Panc1 (cell line): Measurements from ENCODE around the gene FMN2. TPM values are rescaled to one million over a fixed set of nuclear protein-coding genes. Genes with fewer than 3 reads are reported as not detected.

Source experiments
- ATAC-seq: fragments of 200-7000 bp; cut with Tn5 transposase; 2 replicates; pipeline ENCODE4 v1.9.1; 2020; ENCODE audit warnings: mild to moderate bottlenecking, moderate library complexity
- BruUV-seq: library from RNA; stranded (reverse); fragments of 400-500 nt; replicated peaks from 2 replicates; lab custom pipeline; 2021; lab: Mats Ljungman, UMichigan
- CTCF ChIA-PET: fragments of 300-600 bp; sonication (Branson Sonifier 250); formaldehyde crosslinking; loops from one replicate; lab custom pipeline; 2022; ENCODE audit warnings: antibody characterized with exemption; lab: Charles Lee
- POLR2A ChIA-PET: fragments of 300-600 bp; sonication (Branson Sonifier 250); formaldehyde crosslinking; loops from one replicate; lab custom pipeline; 2022; ENCODE audit warnings: antibody characterized with exemption; lab: Charles Lee
- DNase-seq: peaks from one replicate; pipeline ENCODE4 v3.0.0-alpha.2; 2010; ENCODE audit warnings: low read depth, low spot score
- H3K27ac ChIP-seq: 2 replicates; pipeline ENCODE4 v1.5.1; 2011; ENCODE audit warnings: mild to moderate bottlenecking, low read length, inconsistent platforms
- H3K27me3 ChIP-seq: fragments of 200-500 bp; sonication (Bioruptor generic); 2 replicates; pipeline ENCODE4 v1.6.0; 2014; ENCODE audit warnings: low read length, inconsistent platforms; ENCODE audit not compliant: control insufficient read depth, insufficient read depth
- H3K36me3 ChIP-seq: fragments of 200-500 bp; sonication (Bioruptor generic); 2 replicates; pipeline ENCODE4 v1.5.1; 2014; ENCODE audit warnings: inconsistent platforms, mild to moderate bottlenecking, low read length, moderate library complexity; ENCODE audit not compliant: control insufficient read depth, insufficient read depth
- H3K4me1 ChIP-seq: 2 replicates; pipeline ENCODE4 v1.5.1; 2011; ENCODE audit warnings: inconsistent platforms, mild to moderate bottlenecking, low read length, moderate library complexity; ENCODE audit not compliant: control insufficient read depth, insufficient read depth
- H3K4me3 ChIP-seq, 2 experiments: 2 replicates each; pipeline ENCODE4 v1.5.1; 2011 to 2012; ENCODE audit warnings: low read depth in 2 of 2, low read length in 2 of 2, mild to moderate bottlenecking in 2 of 2, inconsistent platforms in 1 of 2, moderate library complexity in 1 of 2
- H3K9me3 ChIP-seq: fragments of 200-500 bp; sonication (Bioruptor generic); 2 replicates; pipeline ENCODE4 v1.5.1; 2014; ENCODE audit warnings: low read depth, mild to moderate bottlenecking, inconsistent platforms, low read length, moderate library complexity; ENCODE audit not compliant: control insufficient read depth, insufficient read depth
- CTCF ChIP-seq: fragments of 450-650 bp; IDR thresholded peaks from 2 replicates; pipeline ENCODE4 v1.5.1; 2017; ENCODE audit warnings: mild to moderate bottlenecking
- POLR2AphosphoS5 ChIP-seq: IDR thresholded peaks from 2 replicates; pipeline ENCODE4 v1.6.1; 2012; ENCODE audit warnings: mild to moderate bottlenecking, low read depth, low read length, moderate library complexity
- REST ChIP-seq, 2 experiments: IDR thresholded peaks; 2 replicates each; pipeline ENCODE4 v1.6.1; 2011 to 2012; ENCODE audit warnings: low read depth in 2 of 2, control low read depth in 1 of 2, low read length in 1 of 2, mild to moderate bottlenecking in 1 of 2, moderate library complexity in 1 of 2; ENCODE audit not compliant: insufficient read depth in 1 of 2
- SIN3A ChIP-seq: IDR thresholded peaks from 2 replicates; pipeline ENCODE4 v1.6.1; 2012; ENCODE audit warnings: low read depth, mild to moderate bottlenecking, low read length, moderate library complexity, borderline replicate concordance; ENCODE audit not compliant: insufficient read depth
- TCF7L2 ChIP-seq: IDR thresholded peaks from 2 replicates; pipeline ENCODE4 v1.6.1; 2011; ENCODE audit warnings: mild to moderate bottlenecking, low read depth, low read length, inconsistent platforms
- in situ Hi-C: cut with HindIII; loops from 2 replicates; pipeline ENCODE4 v1.10.0; 2016; ENCODE audit warnings: low sequenced_read_pairs, low pct_unique_long_range_greater_than_20kb
- intact Hi-C: fragments of 100-400 bp; cut with micrococcal nuclease; formaldehyde crosslinking; loops from one replicate; pipeline ENCODE4 v1.10.0; 2022; ENCODE audit not compliant: unreplicated experiment
- total RNA-seq: library from RNA; stranded (reverse); gene quantifications from one replicate; pipeline ENCODE4 v1.2.1, GENCODE V29; 2021; ENCODE audit not compliant: unreplicated experiment

Gene FMN2
- total RNA-seq, 1 experiment from 2014 or later = 1.9 TPM

- H3K27me3 ChIP-seq = no peaks in the 10 kb centered on the region
- DNase-seq (no peak), ATAC-seq (no peak)
- H3K9me3 ChIP-seq = no peaks in the 10 kb centered on the region
- no peak overlapping the region for H3K4me3 ChIP-seq
- no peak overlapping the region for H3K27ac ChIP-seq
- in situ Hi-C loops (no loop called here), intact Hi-C loops (no loop called here)
- no peaks in the 10 kb centered on the region for H3K36me3 ChIP-seq
- no TSS peak for BruUV-seq
- TF ChIP-seq POLR2AphosphoS5 (no peak), SIN3A (no peak), CTCF (no peak), TCF7L2 (no peak), REST (IDR thresholded peaks at IDR 0.05; ENCODE audit: insufficient read depth in 1 of 2, low read depth in 2 of 2, low read length in 1 of 2) (no peak)
- no peaks in the 10 kb centered on the region for H3K4me1 ChIP-seq
- ChIA-PET POLR2A (no interaction called here), CTCF (no interaction called here)
Measured at GRCh38 chr1:240173836-240174235, 82.2 kb downstream of the FMN2 start.

GRCh38 chr1:240174734-240175133, 83.1 kb downstream of the FMN2 start:
- in situ Hi-C loops (no loop called here), intact Hi-C loops (no loop called here)
- no peak for TF ChIP-seq SIN3A
- no peak for TF ChIP-seq REST (IDR thresholded peaks at IDR 0.05; ENCODE audit: insufficient read depth in 1 of 2, low read depth in 2 of 2, low read length in 1 of 2)
- no peak for TF ChIP-seq CTCF
- TF ChIP-seq POLR2AphosphoS5 = no peak
- Histone ChIP-seq H3K27me3 (no peaks in the 10 kb centered on the region), H3K4me1 (no peaks in the 10 kb centered on the region), H3K4me3 (no peak overlapping the region), H3K9me3 (no peaks in the 10 kb centered on the region), H3K27ac (no peak overlapping the region), H3K36me3 (no peaks in the 10 kb centered on the region)
- BruUV-seq = no TSS peak
- POLR2A ChIA-PET = no interaction called here
- CTCF ChIA-PET = no interaction called here
- no peak for DNase-seq
- no peak for ATAC-seq
